ENCODE results near the gene XXYLT1.

DNA sequence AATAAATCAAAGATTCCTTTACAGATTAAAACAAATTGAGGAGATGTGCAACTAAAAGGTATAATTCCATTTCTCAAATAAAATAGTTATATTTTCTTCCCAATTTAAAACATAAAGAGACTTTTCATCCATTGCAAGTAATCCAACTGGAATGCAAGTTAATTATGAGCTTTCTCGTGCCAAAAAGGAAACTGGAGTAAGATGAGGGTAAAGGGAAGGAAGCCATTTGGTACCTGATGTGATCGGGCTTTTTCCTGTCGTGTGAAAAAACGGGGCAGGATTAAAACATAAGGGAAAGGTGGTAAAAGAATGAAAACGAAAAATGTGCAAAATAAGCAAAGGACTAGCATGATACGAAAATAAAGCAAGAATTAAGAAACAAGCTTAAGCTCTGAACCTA, 41.8 kb upstream of the XXYLT1 start:
- TF ChIP-seq, protein P1, sequence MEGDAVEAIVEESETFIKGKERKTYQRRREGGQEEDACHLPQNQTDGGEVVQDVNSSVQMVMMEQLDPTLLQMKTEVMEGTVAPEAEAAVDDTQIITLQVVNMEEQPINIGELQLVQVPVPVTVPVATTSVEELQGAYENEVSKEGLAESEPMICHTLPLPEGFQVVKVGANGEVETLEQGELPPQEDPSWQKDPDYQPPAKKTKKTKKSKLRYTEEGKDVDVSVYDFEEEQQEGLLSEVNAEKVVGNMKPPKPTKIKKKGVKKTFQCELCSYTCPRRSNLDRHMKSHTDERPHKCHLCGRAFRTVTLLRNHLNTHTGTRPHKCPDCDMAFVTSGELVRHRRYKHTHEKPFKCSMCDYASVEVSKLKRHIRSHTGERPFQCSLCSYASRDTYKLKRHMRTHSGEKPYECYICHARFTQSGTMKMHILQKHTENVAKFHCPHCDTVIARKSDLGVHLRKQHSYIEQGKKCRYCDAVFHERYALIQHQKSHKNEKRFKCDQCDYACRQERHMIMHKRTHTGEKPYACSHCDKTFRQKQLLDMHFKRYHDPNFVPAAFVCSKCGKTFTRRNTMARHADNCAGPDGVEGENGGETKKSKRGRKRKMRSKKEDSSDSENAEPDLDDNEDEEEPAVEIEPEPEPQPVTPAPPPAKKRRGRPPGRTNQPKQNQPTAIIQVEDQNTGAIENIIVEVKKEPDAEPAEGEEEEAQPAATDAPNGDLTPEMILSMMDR (conservative IDR thresholded peaks at IDR 0.05; ENCODE audit: low read depth, low read length), result no peak
- no peak for TF ChIP-seq EZH2 (IDR thresholded peaks at IDR 0.05; ENCODE audit: borderline replicate concordance, low read depth, low read length, poor library complexity, severe bottlenecking)
